B cell (primary cell): Measurements from ENCODE around the gene SLC7A5. TPM values are rescaled to one million over a fixed set of nuclear protein-coding genes. Genes with fewer than 3 reads are reported as not detected.
A peak's percentile ranks its signal among the peaks of the same experiment; 100 is the strongest.

Experiments
- ATAC-seq: fragments of 200-7000 bp; cut with Tn5 transposase; one replicate; pipeline ENCODE4 v1.10.0; 2021; ENCODE audit warnings: low read depth, mild to moderate bottlenecking, moderate number of reproducible peaks, moderate library complexity
- CTCF ChIA-PET: fragments of 350-600 bp; sonication (Branson Sonifier 250); formaldehyde crosslinking; loops from one replicate; lab custom pipeline; 2021; ENCODE audit warnings: antibody characterized with exemption, inconsistent platforms; lab: Charles Lee
- POLR2A ChIA-PET: fragments of 350-600 bp; sonication (Branson Sonifier 250); formaldehyde crosslinking; loops from one replicate; lab custom pipeline; 2021; ENCODE audit warnings: antibody characterized with exemption; lab: Charles Lee
- DNase-seq: peaks from one replicate; pipeline ENCODE4 v3.0.0; 2013
- H2AFZ ChIP-seq: 2 replicates; pipeline ENCODE4 v1.6.1; 2012; ENCODE audit warnings: mild to moderate bottlenecking, low read depth, low read length; ENCODE audit not compliant: insufficient read depth, poor library complexity, severe bottlenecking
- H3K27ac ChIP-seq, 2 donors: 1 replicate in 1 of 2; 2 replicates in 1 of 2; pipeline ENCODE4 v1.5.1; 2012 to 2013; ENCODE audit warnings: low read length in 2 of 2, mild to moderate bottlenecking in 2 of 2, moderate library complexity in 1 of 2
- H3K27me3 ChIP-seq, 4 experiments: fragments of 200-600 bp in 1 of 4; sonication (generic) in 1 of 4; replicated peaks in 1 of 4; 1 replicate in 2 of 4; 2 replicates in 2 of 4; pipeline versions ENCODE4 v1.6.1 to v1.7.0; 2013 to 2016; ENCODE audit warnings: low read length in 3 of 4, mild to moderate bottlenecking in 2 of 4, mixed read lengths in 1 of 4, moderate library complexity in 1 of 4; ENCODE audit not compliant: insufficient read depth in 4 of 4, control insufficient read depth in 3 of 4; ENCODE audit errors: control extremely low read depth in 1 of 4
- H3K36me3 ChIP-seq, 2 experiments: replicated peaks in 1 of 2; 1 replicate in 1 of 2; 2 replicates in 1 of 2; pipeline versions ENCODE4 v1.6.1 to v1.7.1; 2013; ENCODE audit warnings: low read length in 1 of 2; ENCODE audit not compliant: insufficient read depth in 2 of 2, control insufficient read depth in 1 of 2; ENCODE audit errors: control extremely low read depth in 1 of 2, extremely low read depth in 1 of 2
- H3K4me1 ChIP-seq, 2 donors: fragments of 200-600 bp in 1 of 2; sonication (generic) in 1 of 2; 1 replicate in 1 of 2; 2 replicates in 1 of 2; pipeline versions ENCODE4 v1.5.1 to v1.6.1; 2013 to 2017; ENCODE audit warnings: low read length in 2 of 2; ENCODE audit not compliant: control insufficient read depth in 2 of 2, insufficient read depth in 2 of 2
- H3K4me2 ChIP-seq: replicated peaks from 2 replicates; pipeline ENCODE3; 2012; ENCODE audit warnings: mild to moderate bottlenecking, low read depth, low read length; ENCODE audit not compliant: poor library complexity, severe bottlenecking
- H3K4me3 ChIP-seq, 5 experiments: fragments of 200-600 bp in 1 of 5; sonication (generic) in 1 of 5; 1 replicate in 3 of 5; 2 replicates in 2 of 5; pipeline versions ENCODE4 v1.5.1 to v1.7.0; 2011 to 2016; ENCODE audit warnings: low read length in 4 of 5, mild to moderate bottlenecking in 4 of 5, low read depth in 2 of 5, control low read depth in 1 of 5, moderate library complexity in 1 of 5; ENCODE audit not compliant: insufficient read depth in 1 of 5; ENCODE audit errors: control extremely low read depth in 1 of 5, extremely low read depth in 1 of 5
- H3K79me2 ChIP-seq: fragments of 200-600 bp; sonication (generic); one replicate; pipeline ENCODE4 v1.6.0; 2016; ENCODE audit warnings: low read length; ENCODE audit not compliant: control insufficient read depth, insufficient read depth
- H3K9ac ChIP-seq: fragments of 200-600 bp; sonication (generic); 2 replicates; pipeline ENCODE4 v1.6.1; 2017; ENCODE audit warnings: mild to moderate bottlenecking, low read length, moderate library complexity
- H3K9me3 ChIP-seq, 3 donors: one replicate each; pipeline versions ENCODE4 v1.6.1 to v1.7.1; 2013; ENCODE audit warnings: low read length in 2 of 3; ENCODE audit not compliant: control insufficient read depth in 2 of 3, insufficient read depth in 1 of 3; ENCODE audit errors: control extremely low read depth in 1 of 3
- H4K20me1 ChIP-seq: 2 replicates; pipeline ENCODE4 v1.6.0; 2012; ENCODE audit warnings: mild to moderate bottlenecking, low read length; ENCODE audit not compliant: insufficient read depth, control insufficient read depth, poor library complexity, severe bottlenecking
- H3K27ac Mint-ChIP-seq: one replicate; pipeline ENCODE4 v1.8.0; 2021; ENCODE audit warnings: mixed read lengths
- H3K27me3 Mint-ChIP-seq: one replicate; pipeline ENCODE4 v1.8.0; 2021; ENCODE audit warnings: mixed read lengths
- H3K4me1 Mint-ChIP-seq: one replicate; pipeline ENCODE4 v1.8.0; 2021; ENCODE audit warnings: mixed read lengths
- H3K4me3 Mint-ChIP-seq: one replicate; pipeline ENCODE4 v1.8.0; 2021; ENCODE audit warnings: mixed read lengths
- H3K9me3 Mint-ChIP-seq: one replicate; pipeline ENCODE4 v1.8.0; 2022; ENCODE audit warnings: mixed read lengths; ENCODE audit not compliant: insufficient read depth
- CTCF ChIP-seq: fragments of 200-600 bp; IDR thresholded peaks from one replicate; pipeline ENCODE4 v1.8.0; 2022; ENCODE audit warnings: antibody characterized with exemption, mild to moderate bottlenecking
- EZH2 ChIP-seq: IDR thresholded peaks from 2 replicates; pipeline ENCODE4 v1.6.1; 2012; ENCODE audit warnings: borderline replicate concordance, low read depth, mild to moderate bottlenecking, moderate library complexity, low read length; ENCODE audit not compliant: insufficient read depth, poor library complexity, severe bottlenecking
- WGBS: methylation state at CpG from one replicate; pipeline ENCODE4 v1.1.5; 2013; ENCODE audit warnings: missing lambda C conversion rate; ENCODE audit not compliant: insufficient coverage; 5-methylcytosine and 5-hydroxymethylcytosine counted together
- intact Hi-C: fragments of 100-400 bp; cut with micrococcal nuclease; formaldehyde crosslinking; loops from one replicate; pipeline ENCODE4 v1.10.0; 2022
- polyA plus RNA-seq: library from polyadenylated mRNA; depleted of rRNA; stranded (reverse); fragments of >200 nt; gene quantifications from 2 replicates; pipeline ENCODE4 v1.2.3, GENCODE V29; 2012
- total RNA-seq, 2 donors: library from RNA; stranded (reverse); fragments of 120-200 nt in 1 of 2; gene quantifications; 1 replicate in 1 of 2; 2 replicates in 1 of 2; pipeline versions ENCODE4 v1.2.3 to v1.2.4, GENCODE V29; 2013 to 2022

The SLC7A5 gene
- total and polyA plus RNA-seq, 2 donors (not counting 1 experiment from before 2014, with no cell fraction given), result 2.5 to 20.9 TPM

DNA sequence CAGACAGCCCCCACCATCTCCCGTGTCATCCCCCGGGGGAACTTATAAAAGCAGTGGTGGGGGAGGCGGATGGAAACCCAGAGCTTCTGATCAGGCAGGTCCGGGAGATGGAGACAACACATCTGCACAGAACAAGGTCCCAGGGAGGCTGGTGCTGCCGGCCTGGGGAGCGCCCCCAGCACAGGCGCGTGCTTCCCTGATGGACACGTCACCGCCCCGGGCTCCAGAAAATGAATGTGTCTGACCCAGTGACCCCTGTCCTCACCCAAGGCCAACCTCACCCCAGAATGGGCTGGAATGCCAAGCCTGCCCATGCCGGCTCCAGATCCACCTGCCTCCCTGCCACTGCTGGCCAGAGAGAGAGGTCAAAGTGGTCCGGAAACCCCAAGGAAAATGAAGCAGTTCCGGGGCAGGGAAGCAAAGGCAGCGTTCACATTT, 12.5 kb downstream of the SLC7A5 start:
- peak overlapping the region in 3 of 5 experiments; percentile 1 to 43 (median 19) for H3K4me3 ChIP-seq
- Mint-ChIP-seq H3K4me3 (peak overlapping the region; percentile 59), H3K4me1 (peaks cover 28% of the 10 kb centered on the region), H3K27me3 (no peaks in the 10 kb centered on the region), H3K27ac (peak overlapping the region; percentile 67), H3K9me3 (no peaks in the 10 kb centered on the region)
- DNase-seq (no peak), ATAC-seq (no peak)
- intact Hi-C loops, result no loop called here
- H4K20me1 ChIP-seq, result no peaks in the 10 kb centered on the region
- no peaks in the 10 kb centered on the region for H3K27me3 ChIP-seq
- 91% methylated on average over 12 of the region's 15 CpGs for WGBS
- no peaks in the 10 kb centered on the region for H3K9me3 ChIP-seq
- no peaks in the 10 kb centered on the region for H3K36me3 ChIP-seq
- H3K4me1 ChIP-seq, result peaks cover 4 to 29% of the 10 kb centered on the region in 2 donors
- ChIA-PET POLR2A (interaction anchor here (0.7 kb wide), 2 partner anchors 72 to 91 kb away, joined by 3 to 4 read pairs; partner anchors contain the start of gene KLHDC4), CTCF (interaction anchor here (1.0 to 3.4 kb wide), 5 partner anchors 12 to 78 kb away, joined by 3 to 17 read pairs (median 6); no protein-coding TSS in a partner anchor)
- peaks cover 42% of the 10 kb centered on the region for H3K79me2 ChIP-seq
- no peak for TF ChIP-seq EZH2
- no peak for TF ChIP-seq CTCF
- H3K9ac ChIP-seq, result no peak overlapping the region
- H3K27ac ChIP-seq, result peak overlapping the region; percentile 12 to 15
- peak overlapping the region; percentile 52 for H3K4me2 ChIP-seq
- peak overlapping the region; percentile 42 for H2AFZ ChIP-seq
